Ectodermal cell (in vitro differentiated cells): ENCODE data around the gene HDHD3.
"Not testable (repeated sequence)": the region's sequence is repeated elsewhere in the genome, so short reads cannot be mapped to it uniquely, and the experiment has no call there.

Source experiments
- H3K27ac ChIP-seq: 2 replicates; pipeline ENCODE4 v1.7.0; 2013; ENCODE audit warnings: mild to moderate bottlenecking, low read depth, low read length; ENCODE audit not compliant: insufficient read depth, poor library complexity, severe bottlenecking
- H3K27me3 ChIP-seq: 2 replicates; pipeline ENCODE4 v1.7.0; 2013; ENCODE audit warnings: mild to moderate bottlenecking, low read length; ENCODE audit not compliant: insufficient read depth, control insufficient read depth, poor library complexity, severe bottlenecking
- H3K36me3 ChIP-seq: one replicate; pipeline ENCODE4 v1.7.0; 2013; ENCODE audit warnings: low read length; ENCODE audit not compliant: control insufficient read depth, insufficient read depth
- H3K4me1 ChIP-seq: one replicate; pipeline ENCODE4 v1.7.0; 2013; ENCODE audit warnings: low read length; ENCODE audit not compliant: control insufficient read depth, insufficient read depth
- H3K4me3 ChIP-seq: 2 replicates; pipeline ENCODE4 v1.7.0; 2013; ENCODE audit warnings: low read depth, low read length, control low read depth; ENCODE audit not compliant: insufficient read depth
- H3K9me3 ChIP-seq: 2 replicates; pipeline ENCODE4 v1.7.0; 2013; ENCODE audit warnings: mild to moderate bottlenecking, low read length, moderate library complexity; ENCODE audit not compliant: control insufficient read depth
- WGBS, 2 experiments: methylation state at CpG; one replicate each; pipeline ENCODE4 v1.1.7; 2013; ENCODE audit warnings: missing lambda C conversion rate in 2 of 2; 5-methylcytosine and 5-hydroxymethylcytosine counted together

Gene HDHD3

GRCh38 chr9:113365652-113366051, 11.1 kb downstream of the HDHD3 start:
- not testable (repeated sequence) for H3K36me3 ChIP-seq, H3K27ac ChIP-seq, H3K9me3 ChIP-seq, H3K4me3 ChIP-seq, H3K4me1 ChIP-seq, H3K27me3 ChIP-seq
- 92 to 96% methylated on average over 3 of the region's 3 CpGs for WGBS, 2 experiments

GRCh38 chr9:113364951-113365350, 11.8 kb downstream of the HDHD3 start:
- H3K4me1 ChIP-seq = no peaks in the 10 kb centered on the region
- H3K27me3 ChIP-seq = no peaks in the 10 kb centered on the region
- WGBS, 2 experiments = 63 to 100% methylated on average over 1 of the region's 1 CpG
- H3K9me3 ChIP-seq = no peaks in the 10 kb centered on the region
- H3K36me3 ChIP-seq = no peaks in the 10 kb centered on the region
- no peak overlapping the region for H3K27ac ChIP-seq
- H3K4me3 ChIP-seq = no peak overlapping the region

- Histone ChIP-seq H3K36me3 (no peaks in the 10 kb centered on the region), H3K27me3 (no peaks in the 10 kb centered on the region), H3K27ac (no peak overlapping the region), H3K4me1 (no peaks in the 10 kb centered on the region), H3K9me3 (no peaks in the 10 kb centered on the region), H3K4me3 (no peak overlapping the region)
- WGBS, 2 experiments = 94 to 98% methylated on average over 3 of the region's 3 CpGs
Observed at GRCh38 chr9:113363336-113363735, 13.4 kb downstream of the HDHD3 start.

- 88 to 92% methylated on average over 5 to 6 of the region's 7 CpGs for whole genome bisulfite sequencing, 2 experiments
Observed at GRCh38 chr9:113361304-113362018, 15.3 kb downstream of the HDHD3 start.

GRCh38 chr9:113360242-113360842, 16.4 kb downstream of the HDHD3 start:
- no peak overlapping the region for H3K27ac ChIP-seq
- no peaks in the 10 kb centered on the region for H3K36me3 ChIP-seq
- no peaks in the 10 kb centered on the region for H3K9me3 ChIP-seq
- 86 to 87% methylated on average over 15 of the region's 15 CpGs for whole genome bisulfite sequencing, 2 experiments
- H3K27me3 ChIP-seq = no peaks in the 10 kb centered on the region
- H3K4me3 ChIP-seq = no peak overlapping the region
- no peaks in the 10 kb centered on the region for H3K4me1 ChIP-seq

More at GRCh38 chr9:113361304-113362018, 15.3 kb downstream of the HDHD3 start:
- no peak overlapping the region for H3K4me3 ChIP-seq
- no peaks in the 10 kb centered on the region for H3K36me3 ChIP-seq
- no peaks in the 10 kb centered on the region for H3K4me1 ChIP-seq
- no peaks in the 10 kb centered on the region for H3K27me3 ChIP-seq
- no peak overlapping the region for H3K27ac ChIP-seq
- H3K9me3 ChIP-seq = no peaks in the 10 kb centered on the region

- H3K27ac ChIP-seq = no peak overlapping the region
- no peak overlapping the region for H3K4me3 ChIP-seq
- H3K9me3 ChIP-seq = no peaks in the 10 kb centered on the region
- H3K36me3 ChIP-seq = no peaks in the 10 kb centered on the region
- WGBS, 2 experiments = 97% methylated on average over 1 of the region's 1 CpG
- H3K27me3 ChIP-seq = no peaks in the 10 kb centered on the region
- H3K4me1 ChIP-seq = no peaks in the 10 kb centered on the region
Observed at GRCh38 chr9:113359385-113359784, 17.4 kb downstream of the HDHD3 start.

- H3K9me3 ChIP-seq = no peaks in the 10 kb centered on the region
- H3K4me1 ChIP-seq = no peaks in the 10 kb centered on the region
- no peaks in the 10 kb centered on the region for H3K36me3 ChIP-seq
- H3K27ac ChIP-seq = no peak overlapping the region
- no peak overlapping the region for H3K4me3 ChIP-seq
- WGBS, 2 experiments = 78 to 83% methylated on average over 7 of the region's 7 CpGs
- H3K27me3 ChIP-seq = peaks cover 16% of the 10 kb centered on the region
Observed at GRCh38 chr9:113356686-113357292, 20.0 kb downstream of the HDHD3 start.

- Histone ChIP-seq H3K27ac (no peak overlapping the region), H3K4me3 (no peak overlapping the region), H3K27me3 (peaks cover 32% of the 10 kb centered on the region), H3K36me3 (no peaks in the 10 kb centered on the region), H3K9me3 (no peaks in the 10 kb centered on the region), H3K4me1 (no peaks in the 10 kb centered on the region)
- 83 to 86% methylated on average over 4 of the region's 4 CpGs for WGBS, 2 experiments
Observed at GRCh38 chr9:113355040-113355596, 21.7 kb downstream of the HDHD3 start.

GRCh38 chr9:113352411-113352810, 24.4 kb downstream of the HDHD3 start:
- Histone ChIP-seq H3K4me3 (no peak overlapping the region), H3K36me3 (no peaks in the 10 kb centered on the region), H3K27me3 (peaks cover 59% of the 10 kb centered on the region), H3K27ac (no peak overlapping the region), H3K9me3 (no peaks in the 10 kb centered on the region), H3K4me1 (no peaks in the 10 kb centered on the region)
- 89 to 100% methylated on average over 1 of the region's 1 CpG for WGBS, 2 experiments

- no peaks in the 10 kb centered on the region for H3K36me3 ChIP-seq
- 70 to 84% methylated on average over 6 of the region's 6 CpGs for WGBS, 2 experiments
- H3K4me3 ChIP-seq = no peak overlapping the region
- no peaks in the 10 kb centered on the region for H3K9me3 ChIP-seq
- H3K27me3 ChIP-seq = peaks cover 63% of the 10 kb centered on the region
- H3K27ac ChIP-seq = no peak overlapping the region
- H3K4me1 ChIP-seq = no peaks in the 10 kb centered on the region
Observed at GRCh38 chr9:113352006-113352405, 24.8 kb downstream of the HDHD3 start.
